ENCODE results near the gene PRDM16.

GRCh38 chr1:3268281-3268680, 199.3 kb downstream of the PRDM16 start:
- TF ChIP-seq CTCF (IDR thresholded peaks at IDR 0.05; ENCODE audit: low read length) (no peak), EZH2 (optimal IDR thresholded peaks at IDR 0.05; ENCODE audit: low read depth, low read length) (no peak), EZH2phosphoT487 (IDR thresholded peaks at IDR 0.05; ENCODE audit: low read length) (no peak)
